GM19468 (cell line): Measurements from ENCODE around the gene TMEM240.
"Not testable (repeated sequence)": the region's sequence is repeated elsewhere in the genome, so short reads cannot be mapped to it uniquely, and the experiment has no call there.

Experiments
- ATAC-seq: cut with Tn5 transposase; IDR thresholded peaks from one replicate; pipeline ENCODE4 v1.9.1; 2021; ENCODE audit warnings: mild to moderate bottlenecking, moderate library complexity, moderate number of reproducible peaks; ENCODE audit not compliant: unreplicated experiment; ENCODE audit errors: extremely low read depth

TMEM240 gene

DNA sequence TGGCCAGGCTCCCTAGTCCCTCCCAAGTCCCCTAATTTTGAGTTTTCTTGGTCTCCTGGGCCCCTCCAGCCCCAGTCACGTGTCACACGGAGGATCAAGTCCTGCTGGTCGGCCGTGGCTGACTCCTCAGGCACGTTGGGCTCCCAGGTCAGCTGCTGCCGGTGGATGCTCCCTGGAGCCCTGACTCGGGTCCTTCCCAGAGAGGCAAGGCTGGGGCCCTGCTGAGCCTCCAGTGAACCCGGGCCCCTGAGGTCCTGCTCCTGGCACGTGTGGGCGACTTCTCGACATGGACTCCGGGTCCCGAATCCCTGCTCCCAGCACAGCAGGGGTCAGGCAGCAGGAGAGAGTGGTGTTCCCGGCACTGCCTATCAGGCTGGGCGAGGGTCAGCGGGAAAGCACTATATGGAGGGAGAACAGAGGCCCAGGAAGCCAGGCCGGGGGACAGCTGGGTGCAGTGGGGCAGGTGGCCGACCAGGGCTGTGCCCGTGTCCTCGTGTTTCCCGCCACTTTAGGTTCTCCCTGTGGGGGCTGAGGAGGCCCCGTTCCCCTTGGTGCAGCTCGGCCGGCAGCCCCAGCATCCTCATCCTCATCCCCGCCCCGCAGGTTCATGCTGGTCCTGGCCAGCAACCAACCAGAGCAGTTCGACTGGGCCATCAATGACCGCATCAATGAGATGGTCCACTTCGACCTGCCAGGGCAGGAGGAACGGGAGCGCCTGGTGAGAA is 13.2 kb downstream of the TMEM240 start:
- ATAC-seq = no peak

DNA sequence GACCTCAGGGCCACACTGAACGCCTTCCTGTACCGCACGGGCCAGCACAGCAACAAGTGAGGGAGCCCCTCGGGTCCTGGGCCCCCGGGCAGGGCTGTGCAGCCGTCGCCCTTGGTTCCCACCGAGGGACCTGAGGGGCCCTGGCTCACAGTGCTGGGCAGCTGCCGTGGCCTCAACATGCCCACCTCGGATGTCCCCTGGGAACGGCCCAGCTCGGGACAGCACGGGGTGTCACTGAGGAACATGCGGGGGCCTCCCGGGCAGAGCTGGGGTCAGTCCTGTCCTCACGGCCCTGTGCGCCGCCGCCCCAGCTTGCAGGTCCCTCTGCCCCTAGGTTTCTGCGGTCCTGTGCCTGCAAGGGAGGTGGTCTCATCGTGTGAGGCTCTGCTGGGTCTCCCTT is 13.9 kb downstream of the TMEM240 start:
- ATAC-seq = not testable (repeated sequence)

GRCh38 chr1:1524750-1525383 is 15.6 kb downstream of the TMEM240 start:
- ATAC-seq = not testable (repeated sequence)

DNA sequence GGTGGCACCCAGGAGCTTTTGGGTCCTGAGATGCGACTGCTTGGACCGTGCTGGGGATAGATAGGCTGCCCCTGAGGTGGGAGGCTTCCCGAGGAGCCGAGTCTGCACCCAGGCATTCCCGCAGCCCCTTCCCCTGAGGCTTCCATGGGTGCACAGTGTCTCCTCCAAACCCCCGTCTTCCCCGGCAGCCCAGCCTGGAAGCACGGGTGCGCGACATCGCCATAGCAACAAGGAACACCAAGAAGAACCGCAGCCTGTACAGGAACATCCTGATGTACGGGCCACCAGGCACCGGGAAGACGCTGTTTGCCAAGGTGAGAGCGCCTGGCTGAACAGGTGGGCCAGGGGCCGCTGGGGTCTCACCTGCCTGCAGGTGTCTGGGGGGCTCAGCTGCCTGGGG is 16.8 kb downstream of the TMEM240 start:
- ATAC-seq = not testable (repeated sequence)

DNA sequence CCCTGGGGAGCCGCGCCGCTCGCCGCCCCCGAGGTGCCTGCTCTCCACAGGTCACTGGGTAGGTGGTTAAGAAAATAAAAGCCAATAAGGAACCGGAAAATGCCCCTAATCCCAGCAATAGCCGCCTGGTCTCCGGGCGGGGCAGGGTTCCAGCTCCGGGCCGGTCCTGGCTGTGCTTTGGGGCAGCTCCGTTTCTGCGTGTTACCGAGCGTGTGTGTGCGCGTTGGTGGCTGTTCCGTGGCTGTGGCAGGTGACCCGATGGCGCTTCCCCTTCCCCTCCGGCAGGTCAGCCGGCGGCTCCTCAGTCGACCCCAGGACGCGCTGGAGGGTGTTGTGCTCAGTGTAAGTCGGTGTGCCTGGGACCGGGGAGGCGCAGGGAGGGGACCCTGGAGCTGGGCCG is 17.2 kb downstream of the TMEM240 start:
- not testable (repeated sequence) for ATAC-seq

DNA sequence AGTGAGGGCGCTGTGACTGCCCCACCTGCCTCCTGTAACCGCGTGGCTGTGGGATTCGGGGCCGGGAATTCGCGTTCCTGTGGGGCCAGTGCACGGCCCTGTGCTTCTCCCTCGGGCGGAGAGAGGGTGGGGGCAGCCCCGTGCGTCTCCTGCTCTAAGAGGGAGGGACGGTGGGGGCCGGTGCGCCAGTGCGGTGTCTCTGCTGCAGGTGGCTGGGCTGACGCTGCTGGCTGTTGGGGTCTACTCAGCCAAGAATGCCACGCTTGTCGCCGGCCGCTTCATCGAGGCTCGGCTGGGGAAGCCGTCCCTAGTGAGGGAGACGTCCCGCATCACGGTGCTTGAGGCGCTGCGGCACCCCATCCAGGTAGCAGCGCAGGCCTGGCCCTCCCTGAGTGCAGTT is 17.9 kb downstream of the TMEM240 start:
- ATAC-seq = not testable (repeated sequence)

GRCh38 chr1:1521331-1521730 is 19.1 kb downstream of the TMEM240 start:
- ATAC-seq = no peak

GRCh38 chr1:1519805-1520505 is 20.5 kb downstream of the TMEM240 start:
- not testable (repeated sequence) for ATAC-seq

GRCh38 chr1:1518621-1519007 is 21.8 kb downstream of the TMEM240 start:
- ATAC-seq = not testable (repeated sequence)

DNA sequence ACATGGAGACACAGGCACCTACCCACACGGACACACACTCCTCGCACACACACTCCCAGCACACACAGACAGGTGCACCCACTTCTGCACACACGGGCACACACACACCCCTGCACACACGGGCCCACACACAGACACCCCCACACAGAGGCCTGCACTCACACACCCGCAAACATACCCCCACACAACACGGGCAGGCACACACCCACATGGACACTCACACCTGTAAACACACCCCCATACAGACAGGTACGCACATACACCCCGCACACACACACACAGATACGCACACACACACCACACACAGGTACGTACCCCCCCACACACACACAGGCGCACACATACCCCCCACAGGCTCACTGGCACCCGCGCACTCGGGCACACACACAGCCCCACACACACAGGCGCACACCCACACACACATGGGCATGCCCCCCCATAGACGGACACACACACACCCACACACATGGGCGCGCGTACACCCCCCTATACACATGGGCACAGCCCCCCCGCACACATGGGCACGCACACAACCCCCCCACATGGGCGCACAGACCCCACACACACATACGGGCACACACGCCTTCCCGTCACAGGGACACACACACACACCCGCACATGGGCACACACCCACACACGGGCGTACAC is 22.3 kb downstream of the TMEM240 start:
- ATAC-seq = no peak

DNA sequence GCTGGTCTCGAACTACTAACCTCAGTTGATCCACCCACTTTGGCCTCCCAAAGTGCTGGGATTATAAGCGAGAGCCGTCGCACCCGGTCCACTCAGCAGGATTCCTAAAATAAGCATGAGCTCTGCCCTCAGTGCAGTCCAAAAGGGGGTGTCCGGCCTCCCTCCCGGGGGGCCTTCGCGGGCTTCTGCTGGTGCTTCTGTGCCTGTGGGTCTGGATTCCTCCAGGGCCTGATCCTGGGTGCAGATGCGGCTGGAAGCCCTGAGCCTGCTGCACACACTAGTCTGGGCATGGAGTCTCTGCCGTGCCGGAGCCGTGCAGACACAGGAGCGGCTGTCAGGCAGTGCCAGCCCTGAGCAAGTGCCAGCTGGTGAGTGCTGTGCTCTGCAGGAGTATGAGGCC is 23.5 kb downstream of the TMEM240 start:
- not testable (repeated sequence) for ATAC-seq

DNA sequence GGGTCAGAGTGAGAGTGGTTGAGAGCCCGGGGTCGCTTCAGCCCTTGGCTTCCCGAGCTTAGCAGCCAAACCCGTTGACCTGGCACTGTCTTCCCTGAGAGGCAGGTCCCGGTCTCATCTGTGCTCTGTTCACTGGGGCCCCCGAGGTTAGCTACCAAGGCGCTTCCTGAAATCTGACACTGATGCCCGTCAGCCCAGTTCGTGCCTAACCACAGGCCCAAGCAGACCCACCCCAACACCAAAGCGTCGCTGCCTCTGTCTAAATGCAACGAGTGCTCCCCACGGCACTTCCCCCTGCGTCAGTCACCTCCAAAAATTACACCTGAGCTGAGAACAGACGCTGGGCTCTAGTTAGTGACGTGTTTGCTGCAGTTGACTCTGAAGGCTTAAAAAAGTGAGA is 26.0 kb downstream of the TMEM240 start:
- not testable (repeated sequence) for ATAC-seq

GRCh38 chr1:1513675-1514074 is 26.7 kb downstream of the TMEM240 start:
- ATAC-seq = not testable (repeated sequence)

DNA sequence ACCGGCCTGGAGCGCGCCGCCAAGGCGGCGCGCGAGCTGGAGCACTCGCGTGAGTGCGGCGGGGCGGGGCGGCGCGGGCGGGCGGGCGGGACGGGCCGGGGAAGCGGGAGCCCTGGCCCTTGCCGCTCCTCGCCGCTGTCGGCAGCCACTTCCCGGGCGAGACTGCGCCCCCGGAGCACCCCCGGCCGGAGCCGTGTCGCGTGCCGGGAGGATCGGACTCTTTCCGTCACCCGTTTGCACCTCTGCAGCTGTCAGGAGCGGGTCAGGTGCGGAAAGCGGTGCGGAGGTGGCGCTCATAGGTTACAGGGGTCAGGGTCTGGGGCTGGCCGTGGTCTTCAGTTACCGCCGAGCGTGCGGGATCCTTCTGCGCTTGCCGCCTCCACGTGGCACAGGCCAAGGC is 28.0 kb downstream of the TMEM240 start:
- not testable (repeated sequence) for ATAC-seq

- peak; percentile 75 for ATAC-seq
Measured at GRCh38 chr1:1511533-1512285, 28.7 kb downstream of the TMEM240 start, which contains the start of gene ATAD3A. Gene ATAD3A, plus strand, starts transcription at chr1:1512162. Its CDS starts 107 bp downstream, at chr1:1512269.

DNA sequence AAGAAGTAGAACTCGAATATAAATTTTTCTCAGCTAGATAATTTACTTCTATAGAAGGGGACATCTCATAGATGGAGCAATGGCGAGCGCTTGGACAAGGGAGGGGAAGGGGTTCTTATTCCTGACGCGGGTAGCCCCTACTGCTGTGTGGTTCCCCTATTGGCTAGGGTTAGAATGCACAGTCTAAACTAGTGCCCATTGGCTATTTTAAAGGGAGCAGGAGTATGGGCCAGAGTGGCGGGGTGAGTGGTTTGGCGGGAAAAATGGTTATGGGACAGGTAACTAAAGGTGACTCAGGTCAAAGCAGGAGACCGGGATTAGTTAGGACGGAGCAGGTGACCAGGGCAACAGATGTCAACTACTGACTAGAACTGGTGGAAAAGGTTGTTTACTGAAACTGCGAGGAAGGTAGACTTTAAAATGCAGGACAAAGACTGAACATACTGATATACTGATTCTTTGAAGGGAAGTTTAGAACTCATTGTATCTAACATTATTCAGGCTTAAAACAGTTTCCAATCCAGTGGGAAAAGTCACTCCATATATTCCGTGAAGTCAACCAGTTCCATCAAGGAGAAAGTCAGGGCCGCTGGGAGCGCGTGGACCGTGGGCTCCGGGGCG is 29.4 kb downstream of the TMEM240 start:
- no peak for ATAC-seq

DNA sequence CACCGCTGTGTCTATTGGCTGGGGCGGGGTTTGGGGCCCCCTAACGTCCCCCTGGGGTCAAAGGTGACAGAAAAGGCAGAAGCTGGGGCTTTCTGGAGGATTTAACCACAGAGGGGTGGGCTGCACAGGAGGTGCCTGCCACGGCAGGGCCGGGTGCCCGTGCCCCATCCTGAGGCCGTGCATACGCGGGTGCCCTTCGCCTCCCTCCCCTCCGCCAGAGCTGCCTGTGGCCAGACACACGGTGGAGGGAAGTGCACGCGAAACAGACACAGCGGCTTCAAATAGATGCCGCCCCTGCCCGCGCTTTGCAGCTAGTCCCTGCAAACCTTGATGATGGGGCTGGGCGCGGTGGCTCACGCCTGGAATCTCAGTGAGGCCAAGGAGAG is 31.0 kb downstream of the TMEM240 start:
- ATAC-seq = not testable (repeated sequence)

DNA sequence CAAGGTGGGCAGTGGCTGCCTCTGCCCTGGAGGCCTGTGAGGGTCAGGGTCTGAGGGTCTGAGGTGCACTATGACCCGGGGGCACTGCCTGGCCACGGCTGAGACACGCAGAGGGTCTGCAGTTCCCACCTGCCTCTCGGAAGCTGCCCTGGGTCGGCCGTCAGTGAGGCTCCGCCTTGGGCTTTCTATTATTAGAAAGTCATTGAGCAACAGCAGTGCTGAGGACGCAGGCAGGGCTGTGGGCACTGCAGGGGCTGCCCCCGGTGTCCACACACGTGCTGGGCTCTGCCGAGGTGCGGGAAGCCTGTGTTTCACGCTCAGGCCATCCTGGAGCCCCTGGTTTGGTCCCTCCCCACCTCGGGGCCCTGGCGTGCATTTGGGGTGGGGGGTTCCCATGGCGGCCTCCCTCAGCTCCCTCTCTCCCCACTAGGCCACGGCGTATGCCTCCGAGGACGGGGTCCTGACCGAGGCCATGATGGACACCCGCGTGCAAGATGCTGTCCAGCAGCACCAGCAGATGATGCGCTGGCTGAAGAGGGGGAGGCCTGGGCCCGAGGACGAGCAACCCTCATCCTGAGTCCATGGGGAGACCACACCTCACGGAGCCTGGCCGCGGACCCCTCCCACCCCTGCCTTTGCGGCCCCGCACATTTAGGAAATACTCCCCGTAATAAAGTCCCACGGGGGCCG is 31.5 kb downstream of the TMEM240 start:
- not testable (repeated sequence) for ATAC-seq

- no peak for ATAC-seq
Measured at GRCh38 chr1:1507305-1507704, 33.1 kb downstream of the TMEM240 start.
